Astrocyte of the spinal cord (primary cell): Measurements from ENCODE around the gene CERS1.

ENCODE experiments used
- DNase-seq: peaks from one replicate; pipeline ENCODE4 v3.0.0; 2011; ENCODE audit warnings: low read depth, low spot score
- H3K4me3 ChIP-seq: 2 replicates; pipeline ENCODE4 v1.5.1; 2011; ENCODE audit warnings: low read depth, mild to moderate bottlenecking, low read length, moderate library complexity
- CTCF ChIP-seq: IDR thresholded peaks from 2 replicates; pipeline ENCODE4 v1.5.1; 2012; ENCODE audit warnings: low read depth, mild to moderate bottlenecking, low read length, inconsistent platforms
- in situ Hi-C: cut with HindIII; loops from 2 replicates; pipeline ENCODE4 v1.10.0; 2017; ENCODE audit warnings: low sequenced_read_pairs

CERS1 gene

GRCh38 chr19:18908917-18909619 is 13.1 kb upstream of the CERS1 start:
- no peak for DNase-seq
- TF ChIP-seq CTCF: no peak
- in situ Hi-C loops: no loop called here
- no peak overlapping the region for H3K4me3 ChIP-seq

- no peak for DNase-seq
- in situ Hi-C loops: no loop called here
- TF ChIP-seq CTCF: no peak
- H3K4me3 ChIP-seq: no peak overlapping the region
These were observed 10.9 kb upstream of the CERS1 start for GRCh38 chr19:18906605-18907519.

- TF ChIP-seq CTCF: no peak
- in situ Hi-C loops: no loop called here
- no peak overlapping the region for H3K4me3 ChIP-seq
- no peak for DNase-seq
These were observed 9.7 kb upstream of the CERS1 start for GRCh38 chr19:18905513-18906236.

GRCh38 chr19:18905058-18905456 is 9.1 kb upstream of the CERS1 start:
- H3K4me3 ChIP-seq: no peak overlapping the region
- in situ Hi-C loops: no loop called here
- TF ChIP-seq CTCF: no peak
- DNase-seq: no peak

- TF ChIP-seq CTCF: no peak
- in situ Hi-C loops: no loop called here
- DNase-seq: no peak
- H3K4me3 ChIP-seq: no peak overlapping the region
These were observed 8.5 kb upstream of the CERS1 start for GRCh38 chr19:18904334-18905057.
